Epithelial cell of proximal tubule (primary cell): ENCODE results near the gene TNMD. TPM values are rescaled to one million over a fixed set of nuclear protein-coding genes. Genes with fewer than 3 reads are reported as not detected.

Source experiments
- DNase-seq: peaks from one replicate; pipeline ENCODE4 v3.0.0-alpha.2; 2011; ENCODE audit warnings: low read depth
- H3K4me3 ChIP-seq: 2 replicates; pipeline ENCODE4 v1.5.1; 2011; ENCODE audit warnings: low read depth, mild to moderate bottlenecking, low read length
- CTCF ChIP-seq: conservative IDR thresholded peaks from 2 replicates; pipeline ENCODE4 v1.5.1; 2012; ENCODE audit warnings: low read depth, mild to moderate bottlenecking, low read length
- total RNA-seq: library from RNA; depleted of rRNA; stranded (reverse); fragments of >200 nt; gene quantifications from 2 replicates; pipeline ENCODE4 v1.2.3, GENCODE V29; 2015

Gene TNMD
- total RNA-seq, 1 donor from 2014 or later: not detected

- H3K4me3 ChIP-seq: no peak overlapping the region
- DNase-seq: no peak
- no peak for TF ChIP-seq CTCF
Measured at GRCh38 chrX:100596601-100597000, 11.9 kb downstream of the TNMD start.

GRCh38 chrX:100599456-100599855, 14.7 kb downstream of the TNMD start:
- TF ChIP-seq CTCF: no peak
- DNase-seq: no peak

GRCh38 chrX:100600340-100600739, 15.6 kb downstream of the TNMD start:
- DNase-seq: no peak
- no peak overlapping the region for H3K4me3 ChIP-seq
- TF ChIP-seq CTCF: no peak

More at GRCh38 chrX:100599456-100599855, 14.7 kb downstream of the TNMD start:
- H3K4me3 ChIP-seq: no peak overlapping the region

GRCh38 chrX:100600758-100601157, 16.0 kb downstream of the TNMD start:
- DNase-seq: no peak
- no peak for TF ChIP-seq CTCF

GRCh38 chrX:100606753-100607152, 22.0 kb downstream of the TNMD start:
- DNase-seq: no peak
- no peak for TF ChIP-seq CTCF
- H3K4me3 ChIP-seq: no peak overlapping the region

More at GRCh38 chrX:100600758-100601157, 16.0 kb downstream of the TNMD start:
- H3K4me3 ChIP-seq: no peak overlapping the region

GRCh38 chrX:100609591-100609990, 24.9 kb downstream of the TNMD start:
- peak; percentile 30 for TF ChIP-seq CTCF
- H3K4me3 ChIP-seq: no peak overlapping the region
- no peak for DNase-seq

- no peak for DNase-seq
- TF ChIP-seq CTCF: no peak
- H3K4me3 ChIP-seq: no peak overlapping the region
Measured at GRCh38 chrX:100611951-100612350, 27.2 kb downstream of the TNMD start.
